ENCODE measurements around the gene RHOD. TPM values are rescaled to one million over a fixed set of nuclear protein-coding genes. Genes with fewer than 3 reads are reported as not detected.

Gene RHOD
- polyA plus RNA-seq, 1 donor (not counting 4 experiments of a cell fraction or from before 2014, with no cell fraction given), result 119 TPM

DNA sequence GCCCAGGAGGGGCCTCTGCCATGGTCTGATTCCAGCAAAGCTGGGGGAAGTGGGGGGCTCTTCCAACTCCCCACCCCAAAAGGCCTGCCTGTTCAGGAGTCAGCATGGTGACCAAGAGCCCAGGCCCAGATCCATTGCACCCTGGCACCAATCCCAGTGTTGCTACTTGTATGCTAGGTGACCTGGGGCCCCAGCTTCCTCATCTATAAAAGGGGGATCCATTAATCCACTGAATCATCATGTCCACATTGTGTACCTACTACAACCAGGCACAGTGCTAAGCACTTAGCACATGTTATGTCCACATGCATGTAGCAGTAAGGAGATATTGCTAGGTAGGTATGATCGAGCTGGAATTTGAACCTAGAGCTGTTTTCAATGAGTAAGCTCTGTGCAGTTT lies 31.7 kb upstream of the RHOD start:
- no peaks in the 10 kb centered on the region for H4K20me1 ChIP-seq (ENCODE audit: control insufficient read depth, extremely low read depth, insufficient read depth, low read length)
- no peaks in the 10 kb centered on the region for H3K79me2 ChIP-seq (ENCODE audit: control insufficient read depth, insufficient read depth, low read length)
- H3K4me3 ChIP-seq (ENCODE audit: control insufficient read depth in 2 of 3, extremely low read depth in 1 of 3, insufficient read depth in 2 of 3, low read depth in 1 of 3, low read length in 3 of 3), result no peak overlapping the region
- H2AFZ ChIP-seq (ENCODE audit: control insufficient read depth, low read length), result no peak overlapping the region
- dilution Hi-C loops (cut with MboI; ENCODE audit: extremely low pct_ligation_motif_present, low sequenced_read_pairs), result no loop called here
- TF ChIP-seq, protein P1, sequence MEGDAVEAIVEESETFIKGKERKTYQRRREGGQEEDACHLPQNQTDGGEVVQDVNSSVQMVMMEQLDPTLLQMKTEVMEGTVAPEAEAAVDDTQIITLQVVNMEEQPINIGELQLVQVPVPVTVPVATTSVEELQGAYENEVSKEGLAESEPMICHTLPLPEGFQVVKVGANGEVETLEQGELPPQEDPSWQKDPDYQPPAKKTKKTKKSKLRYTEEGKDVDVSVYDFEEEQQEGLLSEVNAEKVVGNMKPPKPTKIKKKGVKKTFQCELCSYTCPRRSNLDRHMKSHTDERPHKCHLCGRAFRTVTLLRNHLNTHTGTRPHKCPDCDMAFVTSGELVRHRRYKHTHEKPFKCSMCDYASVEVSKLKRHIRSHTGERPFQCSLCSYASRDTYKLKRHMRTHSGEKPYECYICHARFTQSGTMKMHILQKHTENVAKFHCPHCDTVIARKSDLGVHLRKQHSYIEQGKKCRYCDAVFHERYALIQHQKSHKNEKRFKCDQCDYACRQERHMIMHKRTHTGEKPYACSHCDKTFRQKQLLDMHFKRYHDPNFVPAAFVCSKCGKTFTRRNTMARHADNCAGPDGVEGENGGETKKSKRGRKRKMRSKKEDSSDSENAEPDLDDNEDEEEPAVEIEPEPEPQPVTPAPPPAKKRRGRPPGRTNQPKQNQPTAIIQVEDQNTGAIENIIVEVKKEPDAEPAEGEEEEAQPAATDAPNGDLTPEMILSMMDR (optimal IDR thresholded peaks at IDR 0.05 in 1 of 3, IDR thresholded peaks at IDR 0.05 in 1 of 3, conservative IDR thresholded peaks at IDR 0.05 in 1 of 3; ENCODE audit: extremely low read depth in 1 of 3, insufficient read depth in 2 of 3, low read length in 3 of 3), result no peak
- TF ChIP-seq EZH2 (IDR thresholded peaks at IDR 0.05; ENCODE audit: low read length), result no peak
- DNase-seq (ENCODE audit: low read depth, low spot score) (no peak), FAIRE-seq (no peak)
- H3K36me3 ChIP-seq (ENCODE audit: control insufficient read depth in 2 of 2, extremely low read depth in 1 of 2, insufficient read depth in 2 of 2, low read length in 2 of 2), result no peaks in the 10 kb centered on the region
- peaks cover 27% of the 10 kb centered on the region for H3K27me3 ChIP-seq (ENCODE audit: control insufficient read depth, extremely low read depth, insufficient read depth, low read length)
- H3K27ac ChIP-seq (ENCODE audit: control insufficient read depth, insufficient read depth, low read length), result no peak overlapping the region
- peaks cover 37% of the 10 kb centered on the region for H3K4me1 ChIP-seq (ENCODE audit: control insufficient read depth, extremely low read depth, insufficient read depth, low read length)
- no peaks in the 10 kb centered on the region for H3K9me1 ChIP-seq (ENCODE audit: control insufficient read depth, extremely low read depth, insufficient read depth, low read length)
- H3K4me2 ChIP-seq (ENCODE audit: control insufficient read depth, extremely low read depth, insufficient read depth, low read depth, low read length), result no peak overlapping the region
- no peaks in the 10 kb centered on the region for H3K9me3 ChIP-seq (ENCODE audit: control insufficient read depth, low read depth, low read length)
- H3K9ac ChIP-seq (ENCODE audit: control insufficient read depth, extremely low read depth, insufficient read depth, low read length), result no peak overlapping the region

DNA sequence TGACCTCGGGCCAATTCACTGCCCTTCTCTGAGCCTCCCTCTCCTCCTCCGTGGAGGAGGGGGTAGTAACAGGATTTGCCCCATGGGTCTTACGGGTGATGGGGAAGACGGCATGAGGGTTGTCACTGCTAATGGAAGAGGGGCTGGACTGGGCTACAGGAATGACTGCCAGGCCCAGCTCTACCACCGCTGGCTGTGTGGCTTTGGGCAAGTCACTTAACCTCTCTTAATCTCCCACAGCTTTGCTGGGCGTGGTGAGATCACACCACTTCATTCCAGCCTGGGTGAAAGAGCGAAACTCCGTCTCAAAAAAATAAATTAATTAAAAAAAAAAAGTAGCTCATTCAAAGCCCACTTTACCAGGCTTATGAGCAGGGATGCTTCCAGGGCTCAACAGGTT lies 30.9 kb upstream of the RHOD start:
- DNase-seq (ENCODE audit: low read depth, low spot score) (no peak), FAIRE-seq (no peak)
- H3K27ac ChIP-seq (ENCODE audit: control insufficient read depth, insufficient read depth, low read length), result no peak overlapping the region
- no peaks in the 10 kb centered on the region for H3K9me3 ChIP-seq (ENCODE audit: control insufficient read depth, low read depth, low read length)
- no peaks in the 10 kb centered on the region for H3K36me3 ChIP-seq (ENCODE audit: control insufficient read depth in 2 of 2, extremely low read depth in 1 of 2, insufficient read depth in 2 of 2, low read length in 2 of 2)
- no peak overlapping the region for H2AFZ ChIP-seq (ENCODE audit: control insufficient read depth, low read length)
- dilution Hi-C loops (cut with MboI; ENCODE audit: extremely low pct_ligation_motif_present, low sequenced_read_pairs), result no loop called here
- H3K79me2 ChIP-seq (ENCODE audit: control insufficient read depth, insufficient read depth, low read length), result no peaks in the 10 kb centered on the region
- H3K4me1 ChIP-seq (ENCODE audit: control insufficient read depth, extremely low read depth, insufficient read depth, low read length), result peaks cover 37% of the 10 kb centered on the region
- H3K27me3 ChIP-seq (ENCODE audit: control insufficient read depth, extremely low read depth, insufficient read depth, low read length), result peaks cover 35% of the 10 kb centered on the region
- no peak for TF ChIP-seq EZH2 (IDR thresholded peaks at IDR 0.05; ENCODE audit: low read length)
- TF ChIP-seq, protein P1 (optimal IDR thresholded peaks at IDR 0.05 in 1 of 3, IDR thresholded peaks at IDR 0.05 in 1 of 3, conservative IDR thresholded peaks at IDR 0.05 in 1 of 3; ENCODE audit: extremely low read depth in 1 of 3, insufficient read depth in 2 of 3, low read length in 3 of 3), result no peak
- no peak overlapping the region for H3K4me3 ChIP-seq (ENCODE audit: control insufficient read depth in 2 of 3, extremely low read depth in 1 of 3, insufficient read depth in 2 of 3, low read depth in 1 of 3, low read length in 3 of 3)
- no peak overlapping the region for H3K9ac ChIP-seq (ENCODE audit: control insufficient read depth, extremely low read depth, insufficient read depth, low read length)
- H3K4me2 ChIP-seq (ENCODE audit: control insufficient read depth, extremely low read depth, insufficient read depth, low read depth, low read length), result no peak overlapping the region
- H3K9me1 ChIP-seq (ENCODE audit: control insufficient read depth, extremely low read depth, insufficient read depth, low read length), result no peaks in the 10 kb centered on the region
- H4K20me1 ChIP-seq (ENCODE audit: control insufficient read depth, extremely low read depth, insufficient read depth, low read length), result no peaks in the 10 kb centered on the region

Data from keratinocyte (primary cell).